HepG2 (cell line): ENCODE data around the gene KANSL1. TPM values are rescaled to one million over a fixed set of nuclear protein-coding genes. Genes with fewer than 3 reads are reported as not detected.

Experiments used
- ATAC-seq: fragments of 200-7000 bp; cut with Tn5 transposase; 3 replicates; pipeline ENCODE4 v1.9.1; 2020; ENCODE audit warnings: mild to moderate bottlenecking, moderate library complexity
- BruUV-seq: library from RNA; stranded (reverse); fragments of 400-500 nt; replicated peaks from 2 replicates; lab custom pipeline; 2021; lab: Mats Ljungman, UMichigan
- CTCF ChIA-PET: fragments of 300-600 bp; formaldehyde crosslinking; extraction: SDS; loops from one replicate; lab custom pipeline; 2021; ENCODE audit warnings: low total read pairs, inconsistent platforms, low intra/inter-chr PET ratio; lab: Yijun Ruan, JAX
- POLR2A ChIA-PET: fragments of 350-600 bp; sonication (Branson Sonifier 250); formaldehyde crosslinking; loops from one replicate; lab custom pipeline; 2020; ENCODE audit warnings: antibody characterized with exemption, inconsistent platforms; lab: Yijun Ruan, JAX
- DNase-seq: peaks from one replicate; pipeline ENCODE4 v3.0.0-alpha.2; 2015; ENCODE audit warnings: low spot score
- FAIRE-seq: peaks from 3 replicates; lab custom pipeline; 2011; peaks lifted over from hg19 to GRCh38; lab: Jason Lieb, UNC
- H2AFZ ChIP-seq: one replicate; pipeline ENCODE4 v1.6.1; 2011; ENCODE audit warnings: low read length, inconsistent platforms
- H3K27ac ChIP-seq: fragments of 300-600 bp; 3 replicates; pipeline ENCODE4 v1.8.0; 2011; ENCODE audit warnings: mixed run types, mild to moderate bottlenecking, mixed read lengths, low read length, inconsistent platforms; ENCODE audit not compliant: insufficient read depth; ENCODE audit errors: extremely low read length
- H3K27me3 ChIP-seq, 2 experiments: fragments of 200-600 bp in 1 of 2; 2 replicates in 1 of 2; 3 replicates in 1 of 2; pipeline versions ENCODE4 v1.6.0 to v1.8.0; 2011; ENCODE audit warnings: low read length in 2 of 2, mild to moderate bottlenecking in 2 of 2, moderate library complexity in 2 of 2, inconsistent platforms in 1 of 2; ENCODE audit not compliant: insufficient read depth in 2 of 2, control insufficient read depth in 1 of 2
- H3K36me3 ChIP-seq, 2 experiments: fragments of 200-600 bp in 1 of 2; replicated peaks in 1 of 2; 2 replicates in 1 of 2; 3 replicates in 1 of 2; pipeline versions ENCODE4 v1.5.1 to v1.8.0; 2011; ENCODE audit warnings: low read length in 2 of 2, inconsistent platforms in 1 of 2; ENCODE audit not compliant: insufficient read depth in 2 of 2, control insufficient read depth in 1 of 2
- H3K4me1 ChIP-seq: 2 replicates; pipeline ENCODE4 v1.5.1; 2012; ENCODE audit warnings: low read length, inconsistent platforms; ENCODE audit not compliant: insufficient read depth
- H3K4me2 ChIP-seq: 2 replicates; pipeline ENCODE4 v1.6.0; 2011; ENCODE audit warnings: low read depth, low read length, inconsistent platforms
- H3K4me3 ChIP-seq, 3 experiments: fragments of 200-600 bp in 1 of 3; sonication (generic), shearing (Covaris generic) in 1 of 3; replicated peaks in 1 of 3; 2 replicates each; pipeline ENCODE4 v1.5.1; 2011 to 2016; ENCODE audit warnings: low read length in 3 of 3, inconsistent platforms in 2 of 3, low read depth in 2 of 3, mild to moderate bottlenecking in 2 of 3, control low read depth in 1 of 3, mixed read lengths in 1 of 3; ENCODE audit not compliant: insufficient read depth in 1 of 3
- H3K79me2 ChIP-seq: one replicate; pipeline ENCODE4 v1.6.1; 2011; ENCODE audit warnings: low read length, inconsistent platforms; ENCODE audit not compliant: insufficient read depth
- H3K9ac ChIP-seq: 2 replicates; pipeline ENCODE4 v1.6.0; 2011; ENCODE audit warnings: mild to moderate bottlenecking, low read depth, low read length, inconsistent platforms; ENCODE audit not compliant: insufficient read depth
- H3K9me3 ChIP-seq: 2 replicates; pipeline ENCODE4 v1.5.1; 2012; ENCODE audit warnings: mild to moderate bottlenecking, low read length
- H4K20me1 ChIP-seq: 2 replicates; pipeline ENCODE4 v1.6.0; 2011; ENCODE audit warnings: inconsistent platforms, mild to moderate bottlenecking, low read length, moderate library complexity; ENCODE audit not compliant: insufficient read depth
- AHDC1 ChIP-seq: sonication (generic); formaldehyde crosslinking; IDR thresholded peaks from 2 replicates; pipeline ENCODE4 v1.5.1; 2020; ENCODE audit warnings: mild to moderate bottlenecking, missing genetic modification reagents, borderline replicate concordance
- HOXA3 ChIP-seq: sonication (generic); formaldehyde crosslinking; IDR thresholded peaks from 2 replicates; pipeline ENCODE4 v1.5.0; 2020; ENCODE audit warnings: missing genetic modification reagents
- RBM22 ChIP-seq: fragments of 200-400 bp; formaldehyde crosslinking; optimal IDR thresholded peaks from 2 replicates; pipeline ENCODE3; 2017; ENCODE audit warnings: mild to moderate bottlenecking, low read length, moderate library complexity
- SNAPC2 ChIP-seq: sonication (generic); formaldehyde crosslinking; IDR thresholded peaks from 2 replicates; pipeline ENCODE4 v1.8.1; 2022; ENCODE audit warnings: mild to moderate bottlenecking, missing genetic modification reagents
- WGBS: methylation state at CpG from one replicate; pipeline ENCODE4 v1.1.6; 2017; ENCODE audit warnings: low lambda C conversion rate; 5-methylcytosine and 5-hydroxymethylcytosine counted together
- in situ Hi-C: cut with HindIII; loops from 2 replicates; pipeline ENCODE4 v1.10.0; 2017; ENCODE audit warnings: low pct_unique_long_range_greater_than_20kb; ENCODE audit not compliant: extremely low pct_ligation_motif_present
- intact Hi-C: fragments of 100-400 bp; cut with micrococcal nuclease; formaldehyde crosslinking; loops from one replicate; pipeline ENCODE4 v1.10.0; 2022; ENCODE audit not compliant: unreplicated experiment
- polyA plus RNA-seq, 8 experiments: library from polyadenylated mRNA; depleted of rRNA in 3 of 8; stranded (reverse) in 7 of 8; unstranded in 1 of 8; fragments of >200 nt; fragmentation: Illumina TruSeq in 4 of 8; extraction: Trizol in 4 of 8; gene quantifications; 2 replicates each; pipeline versions ENCODE4 v1.2.1 to v1.2.3, GENCODE V29; 2011 to 2016; ENCODE audit warnings: low read depth in 4 of 8, missing spikeins in 1 of 8, mixed read lengths in 1 of 8; ENCODE audit not compliant: insufficient read depth in 1 of 8
- total RNA-seq, 5 experiments: library from RNA; depleted of rRNA; stranded (reverse); fragments of >200 nt; fragmentation: Illumina TruSeq; extraction: Trizol; gene quantifications; 2 replicates each; pipeline ENCODE4 v1.2.3, GENCODE V29; 2016; ENCODE audit warnings: low read depth in 1 of 5

The KANSL1 gene
- total and polyA plus RNA-seq, 2 of the 13 experiments (the other 11 are each of a cell fraction or from before 2014, with no cell fraction given) = 24.0 to 59.6 TPM

- 97% methylated on average over 11 of the region's 11 CpGs for WGBS
- TSS peak; percentile 48 for BruUV-seq
- no peak overlapping the region for H3K27ac ChIP-seq
- no peak for DNase-seq
- no peaks in the 10 kb centered on the region for H3K27me3 ChIP-seq
- H3K4me3 ChIP-seq = no peak overlapping the region
- H3K4me2 ChIP-seq = no peak overlapping the region
- POLR2A ChIA-PET = no interaction called here
- no peak for FAIRE-seq
- no peaks in the 10 kb centered on the region for H3K9me3 ChIP-seq
- peaks cover 81% of the 10 kb centered on the region for H4K20me1 ChIP-seq
- in situ Hi-C loops (no loop called here), intact Hi-C loops (no loop called here)
- no peak for TF ChIP-seq SNAPC2 (CRISPR knock-in tag)
- peak; percentile 13 for TF ChIP-seq RBM22
- H3K36me3 ChIP-seq = peaks cover 17 to 30% of the 10 kb centered on the region in 2 experiments
- peaks cover 55% of the 10 kb centered on the region for H3K4me1 ChIP-seq
- no peak overlapping the region for H2AFZ ChIP-seq
- no peak for ATAC-seq
- H3K9ac ChIP-seq = no peak overlapping the region
- CTCF ChIA-PET = interaction anchor here (1.2 kb wide), 1 partner anchor 22 kb away, joined by 3 read pairs; the partner anchor contains the start of gene KANSL1
- peaks cover 99% of the 10 kb centered on the region for H3K79me2 ChIP-seq
These were observed 22.4 kb downstream of the KANSL1 start for GRCh38 chr17:46170639-46171429.

- Histone ChIP-seq H3K9ac (no peak overlapping the region), H3K27me3 (no peaks in the 10 kb centered on the region), H4K20me1 (peaks cover 79% of the 10 kb centered on the region), H3K9me3 (no peaks in the 10 kb centered on the region), H3K4me2 (no peak overlapping the region), H3K79me2 (peaks cover 99% of the 10 kb centered on the region), H3K4me1 (peaks cover 49% of the 10 kb centered on the region), H3K4me3 (no peak overlapping the region), H2AFZ (no peak overlapping the region), H3K36me3 (peaks cover 17 to 30% of the 10 kb centered on the region in 2 experiments), H3K27ac (no peak overlapping the region)
- TF ChIP-seq RBM22 = peak; percentile 58
- no peak for TF ChIP-seq HOXA3
- TF ChIP-seq AHDC1 (CRISPR knock-in tag) = no peak
- CTCF ChIA-PET = interaction anchor here (1.2 kb wide), 1 partner anchor 23 kb away, joined by 3 read pairs; the partner anchor contains the start of gene KANSL1
- ATAC-seq = no peak
- in situ Hi-C loops = no loop called here
- BruUV-seq = no TSS peak
- no peak for FAIRE-seq
- WGBS = 96% methylated on average over 9 of the region's 9 CpGs
- POLR2A ChIA-PET = no interaction called here
- no peak for DNase-seq
- intact Hi-C loops = no loop called here
These were observed 23.2 kb downstream of the KANSL1 start for GRCh38 chr17:46169913-46170638.
